ENCODE measurements around the gene PRSS8. TPM values are rescaled to one million over a fixed set of nuclear protein-coding genes. Genes with fewer than 3 reads are reported as not detected.
A peak's percentile ranks its signal among the peaks of the same experiment; 100 is the strongest.
"Not testable (repeated sequence)": the region's sequence is repeated elsewhere in the genome, so short reads cannot be mapped to it uniquely, and the experiment has no call there.

PRSS8 gene
- total RNA-seq, 1 donor from 2014 or later, result not detected

- peaks cover 4% of the 10 kb centered on the region for H3K36me3 Mint-ChIP-seq (ENCODE audit: unreplicated experiment)
- peak overlapping the region; percentile 99 for H3K4me3 Mint-ChIP-seq (ENCODE audit: unreplicated experiment)
- peaks cover 18% of the 10 kb centered on the region for H3K9me3 Mint-ChIP-seq (ENCODE audit: unreplicated experiment)
- peaks cover 17% of the 10 kb centered on the region for H3K4me1 Mint-ChIP-seq (ENCODE audit: low read depth, unreplicated experiment)
- H3K27me3 Mint-ChIP-seq (ENCODE audit: unreplicated experiment), result peaks cover 20% of the 10 kb centered on the region
- TF ChIP-seq CTCF (IDR thresholded peaks at IDR 0.05; ENCODE audit: partially characterized antibody, unreplicated experiment), result no peak
- DNase-seq, result peak; percentile 22
- peak overlapping the region; percentile 88 for H3K27ac Mint-ChIP-seq (ENCODE audit: unreplicated experiment)
Observed at GRCh38 chr16:31181102-31181830, 45.7 kb upstream of the PRSS8 start.

- Mint-ChIP-seq H3K27ac (ENCODE audit: unreplicated experiment) (peak within 1 kb of the TSS; percentile 99), H3K4me3 (ENCODE audit: unreplicated experiment) (peak within 1 kb of the TSS; percentile 99), H3K27me3 (ENCODE audit: unreplicated experiment) (peaks cover 20% of the 10 kb centered on the region), H3K36me3 (ENCODE audit: unreplicated experiment) (peaks cover 4% of the 10 kb centered on the region), H3K9me3 (ENCODE audit: unreplicated experiment) (peaks cover 18% of the 10 kb centered on the region), H3K4me1 (ENCODE audit: low read depth, unreplicated experiment) (peaks cover 17% of the 10 kb centered on the region)
- DNase-seq, result peak; percentile 89
- no peak for TF ChIP-seq CTCF (IDR thresholded peaks at IDR 0.05; ENCODE audit: partially characterized antibody, unreplicated experiment)
Observed at GRCh38 chr16:31179747-31180459, 44.4 kb upstream of the PRSS8 start, which contains the start of gene FUS. Gene FUS, plus strand, starts transcription at chr16:31180139. Its CDS starts 76 bp downstream, at chr16:31180215.

- H3K27me3 Mint-ChIP-seq (ENCODE audit: unreplicated experiment), result peaks cover 22% of the 10 kb centered on the region
- H3K4me3 Mint-ChIP-seq (ENCODE audit: unreplicated experiment), result peak overlapping the region; percentile 94
- peaks cover 4% of the 10 kb centered on the region for H3K36me3 Mint-ChIP-seq (ENCODE audit: unreplicated experiment)
- peaks cover 18% of the 10 kb centered on the region for H3K9me3 Mint-ChIP-seq (ENCODE audit: unreplicated experiment)
- DNase-seq, result peak; percentile 48
- H3K4me1 Mint-ChIP-seq (ENCODE audit: low read depth, unreplicated experiment), result peaks cover 17% of the 10 kb centered on the region
- TF ChIP-seq CTCF (IDR thresholded peaks at IDR 0.05; ENCODE audit: partially characterized antibody, unreplicated experiment), result no peak
- peak overlapping the region; percentile 89 for H3K27ac Mint-ChIP-seq (ENCODE audit: unreplicated experiment)
Observed at GRCh38 chr16:31179219-31179746, 43.8 kb upstream of the PRSS8 start.

GRCh38 chr16:31177136-31177535 is 41.6 kb upstream of the PRSS8 start:
- Mint-ChIP-seq H3K4me3 (ENCODE audit: unreplicated experiment) (no peak overlapping the region), H3K27ac (ENCODE audit: unreplicated experiment) (no peak overlapping the region), H3K36me3 (ENCODE audit: unreplicated experiment) (no peaks in the 10 kb centered on the region), H3K9me3 (ENCODE audit: unreplicated experiment) (peaks cover 16% of the 10 kb centered on the region), H3K27me3 (ENCODE audit: unreplicated experiment) (peaks cover 16% of the 10 kb centered on the region), H3K4me1 (ENCODE audit: low read depth, unreplicated experiment) (peaks cover 7% of the 10 kb centered on the region)
- no peak for DNase-seq
- TF ChIP-seq CTCF (IDR thresholded peaks at IDR 0.05; ENCODE audit: partially characterized antibody, unreplicated experiment), result no peak

- not testable (repeated sequence) for H3K27me3 Mint-ChIP-seq (ENCODE audit: unreplicated experiment); DNase-seq; H3K4me1 Mint-ChIP-seq (ENCODE audit: low read depth, unreplicated experiment); H3K36me3 Mint-ChIP-seq (ENCODE audit: unreplicated experiment); H3K9me3 Mint-ChIP-seq (ENCODE audit: unreplicated experiment)
- H3K27ac Mint-ChIP-seq (ENCODE audit: unreplicated experiment), result peak overlapping the region; percentile 94
- H3K4me3 Mint-ChIP-seq (ENCODE audit: unreplicated experiment), result peak overlapping the region; percentile 61
Observed at GRCh38 chr16:31170048-31170447, 34.5 kb upstream of the PRSS8 start.

All from glutamatergic neuron (in vitro differentiated cells).